Stimulated activated CD8-positive, alpha-beta memory T cell treated with anti-CD3 and anti-CD28 coated beads, Interleukin-7, amount 100 ng/mL, for 24 hours (primary cell): Measurements from ENCODE around the gene MIA2.
"Not testable (repeated sequence)": the region's sequence is repeated elsewhere in the genome, so short reads cannot be mapped to it uniquely, and the experiment has no call there.

Experiments
- DNase-seq: peaks from one replicate; pipeline ENCODE4 v3.0.0-alpha.2; 2020; ENCODE audit warnings: low read depth

Gene MIA2

GRCh38 chr14:39233680-39234326 lies at the start of gene MIA2:
MIA2 (plus strand) TSS chr14:39233915; CDS start chr14:39234115, 200 bp downstream.
- DNase-seq: no peak

DNA sequence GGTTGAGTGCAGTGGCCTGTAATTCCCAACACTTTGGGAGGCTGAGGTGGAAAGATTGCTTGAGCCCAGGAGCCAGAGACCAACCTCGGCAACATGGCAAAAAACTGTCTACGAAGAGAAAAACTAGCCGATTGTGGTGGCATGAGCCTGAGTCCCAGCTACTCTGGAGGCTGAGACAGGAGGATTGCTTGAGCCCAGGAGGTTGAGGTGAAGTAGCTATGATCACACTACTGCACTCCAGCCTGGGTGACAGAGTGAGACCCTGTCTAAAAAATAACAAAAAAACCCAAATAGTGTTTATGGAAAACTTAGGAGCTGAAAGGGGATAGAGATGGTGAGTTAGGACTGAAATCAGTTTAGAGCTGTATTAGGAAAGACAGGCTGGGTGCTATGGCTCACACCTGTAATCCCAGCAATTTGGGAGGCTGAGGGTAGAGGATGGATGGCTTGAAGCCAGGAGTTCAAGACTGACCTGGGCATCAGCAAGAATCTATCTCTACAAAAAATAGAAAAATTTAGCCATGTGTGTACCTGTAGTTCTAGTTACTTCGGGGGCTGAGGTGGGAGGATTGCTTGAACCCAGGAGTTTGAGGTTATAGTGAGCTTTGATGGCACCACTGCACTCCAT lies 49.0 kb upstream of the MIA2 start:
- no peak for DNase-seq

- no peak for DNase-seq
Observed at GRCh38 chr14:39185256-39186049, 48.3 kb upstream of the MIA2 start.

- no peak for DNase-seq
Observed at GRCh38 chr14:39186941-39187525, 46.7 kb upstream of the MIA2 start.

DNA sequence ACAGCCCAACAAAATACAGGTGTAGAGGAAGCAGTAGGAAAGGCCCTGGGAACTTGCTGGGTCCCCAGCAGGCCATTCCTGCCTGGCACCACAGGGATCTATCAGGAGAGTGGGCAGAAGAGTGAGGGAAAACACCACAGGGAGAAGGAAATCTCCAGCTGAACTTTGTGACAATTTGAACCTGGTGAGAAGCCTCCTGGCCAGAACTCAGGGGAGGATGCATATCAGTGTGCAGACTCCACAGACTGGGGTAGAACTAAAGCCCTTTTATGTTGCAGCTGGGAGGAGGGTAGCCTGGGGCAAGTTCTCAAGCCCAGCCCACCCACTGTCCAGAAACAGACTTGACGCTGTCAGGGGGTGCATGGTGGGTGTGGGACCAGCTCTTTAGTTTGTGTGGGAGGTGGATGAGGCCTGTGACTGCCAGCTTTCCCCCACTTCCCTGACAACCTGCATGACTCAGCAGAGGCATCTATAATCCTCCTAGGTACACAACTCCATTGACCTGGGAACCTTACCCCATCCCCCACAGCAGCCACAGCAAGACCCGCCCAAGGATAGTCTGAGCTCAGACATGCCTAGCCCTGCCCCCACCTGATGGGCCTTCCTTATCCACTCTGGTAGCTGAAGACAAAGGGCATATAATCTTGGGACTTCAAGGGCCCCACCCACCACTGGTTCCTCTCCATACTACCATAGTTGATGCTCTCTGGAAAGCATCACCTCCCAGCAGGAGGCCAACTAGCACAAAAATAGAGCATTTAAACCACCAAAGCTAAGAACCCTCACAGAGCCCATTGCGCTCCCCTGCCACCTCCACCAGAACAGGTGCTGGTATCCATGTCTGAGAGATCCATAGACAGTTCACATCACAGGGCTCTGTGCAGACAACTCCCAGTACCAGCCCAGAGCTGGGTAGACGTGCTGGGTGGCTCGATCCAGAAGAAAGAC lies 29.8 kb upstream of the MIA2 start:
- no peak for DNase-seq

GRCh38 chr14:39207430-39207829 lies 26.3 kb upstream of the MIA2 start:
- DNase-seq: not testable (repeated sequence)

- DNase-seq: no peak
Observed at GRCh38 chr14:39211109-39211741, 22.5 kb upstream of the MIA2 start.

GRCh38 chr14:39212034-39212433 lies 21.7 kb upstream of the MIA2 start:
- no peak for DNase-seq

GRCh38 chr14:39212693-39213092 lies 21.0 kb upstream of the MIA2 start:
- DNase-seq: no peak

- no peak for DNase-seq
Observed at GRCh38 chr14:39217214-39217879, 16.4 kb upstream of the MIA2 start.

- no peak for DNase-seq
Observed at GRCh38 chr14:39218171-39218769, 15.4 kb upstream of the MIA2 start.

GRCh38 chr14:39219075-39219499 lies 14.6 kb upstream of the MIA2 start:
- no peak for DNase-seq

- not testable (repeated sequence) for DNase-seq
Observed at GRCh38 chr14:39220473-39220872, 13.2 kb upstream of the MIA2 start.

DNA sequence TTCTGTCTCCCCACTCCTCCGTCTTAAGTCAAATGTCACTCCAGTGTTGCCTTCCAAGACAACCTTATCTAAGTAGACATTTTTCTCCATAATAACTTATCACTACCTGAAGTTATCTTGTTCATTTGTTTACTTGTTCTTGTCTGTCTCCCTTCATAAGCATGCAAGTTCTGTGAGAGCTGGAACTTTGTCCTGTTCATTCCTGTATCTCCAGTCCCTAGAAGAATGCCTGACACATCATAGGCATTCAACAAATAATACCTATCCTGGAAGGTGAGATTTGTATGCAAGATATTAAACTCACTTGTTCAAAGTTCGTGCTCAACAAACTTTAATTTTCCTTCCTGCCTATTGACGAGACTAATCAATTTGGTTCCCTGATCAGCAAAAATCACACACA lies 5.7 kb upstream of the MIA2 start:
- no peak for DNase-seq

GRCh38 chr14:39228509-39229221 lies 5.0 kb upstream of the MIA2 start:
- DNase-seq: no peak

DNA sequence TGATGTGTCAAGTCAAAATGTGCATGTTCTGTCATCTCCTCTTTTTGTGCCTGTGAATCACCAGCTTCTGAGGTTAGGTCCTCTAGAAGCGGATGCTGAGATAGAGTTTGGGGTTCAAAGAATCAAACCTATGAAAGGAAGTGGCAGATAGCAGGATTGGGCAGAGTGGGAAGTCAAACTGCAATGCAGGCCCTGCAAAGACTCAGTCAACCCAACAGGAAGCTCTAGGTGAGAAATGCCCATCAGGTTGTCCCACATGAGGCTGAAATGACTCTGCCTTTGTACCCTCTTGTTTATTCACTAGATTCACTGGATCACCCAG lies 4.5 kb upstream of the MIA2 start:
- DNase-seq: peak; percentile 14

- no peak for DNase-seq
Observed at GRCh38 chr14:39229601-39230110, 4.1 kb upstream of the MIA2 start.

DNA sequence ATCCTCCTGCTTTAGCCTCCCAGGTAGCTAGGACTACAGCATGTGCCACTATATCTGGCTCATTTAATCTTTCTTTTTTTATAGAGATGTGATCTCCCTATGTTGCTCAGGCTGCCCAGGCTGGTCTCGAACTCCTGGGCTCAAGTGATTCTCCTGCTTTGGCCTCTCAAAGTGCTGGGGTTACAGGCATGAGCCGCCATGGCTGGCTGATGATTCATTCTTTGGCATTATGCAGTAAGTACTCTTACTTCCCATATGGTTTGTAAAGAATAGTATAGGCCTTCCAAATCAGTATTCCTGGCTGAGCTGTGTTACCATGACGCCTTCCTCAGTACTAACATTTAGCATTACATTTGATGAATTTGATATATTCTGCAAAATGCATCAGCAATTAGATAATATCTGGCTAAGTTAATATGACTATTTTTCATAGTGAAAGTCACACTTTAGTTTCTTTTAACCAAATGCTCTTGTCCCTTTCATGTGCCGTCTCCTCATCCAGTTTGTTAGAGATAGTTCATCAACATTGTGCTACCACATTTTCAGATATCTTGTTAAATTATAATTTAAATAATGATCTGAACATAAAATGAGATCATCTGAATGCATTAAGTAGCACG lies 3.2 kb upstream of the MIA2 start:
- no peak for DNase-seq
